Mesenchymal stem cell (in vitro differentiated cells and primary cell): ENCODE measurements around the gene SLC23A2.
"Not testable (repeated sequence)": the region's sequence is repeated elsewhere in the genome, so short reads cannot be mapped to it uniquely, and the experiment has no call there.

ENCODE experiments used
- DNase-seq: peaks from one replicate; pipeline ENCODE4 v3.0.0-alpha.2; 2013
- H2AFZ ChIP-seq: one replicate; pipeline ENCODE4 v1.6.1; 2013; ENCODE audit warnings: low read depth, mild to moderate bottlenecking, control low read depth, inconsistent platforms, low read length, moderate library complexity
- H2AK5ac ChIP-seq: 2 replicates; pipeline ENCODE4 v1.6.1; 2013; ENCODE audit warnings: low read length, moderate library complexity, mild to moderate bottlenecking, inconsistent platforms; ENCODE audit not compliant: severe bottlenecking
- H2BK120ac ChIP-seq: one replicate; pipeline ENCODE4 v1.6.1; 2013; ENCODE audit warnings: low read depth, mild to moderate bottlenecking, inconsistent platforms, low read length, moderate library complexity
- H2BK12ac ChIP-seq, 2 experiments: one replicate each; pipeline ENCODE4 v1.6.1; 2013; ENCODE audit warnings: inconsistent platforms in 2 of 2, low read length in 2 of 2, mild to moderate bottlenecking in 2 of 2, moderate library complexity in 2 of 2, control low read depth in 1 of 2
- H2BK15ac ChIP-seq: one replicate; pipeline ENCODE4 v1.6.1; 2013; ENCODE audit warnings: mild to moderate bottlenecking, low read depth, inconsistent platforms; ENCODE audit not compliant: poor library complexity, severe bottlenecking
- H2BK5ac ChIP-seq: 2 replicates; pipeline ENCODE4 v1.6.1; 2013; ENCODE audit warnings: low read depth, mild to moderate bottlenecking, low read length, control low read depth, inconsistent platforms; ENCODE audit not compliant: poor library complexity, severe bottlenecking
- H3K14ac ChIP-seq, 2 experiments: one replicate each; pipeline ENCODE4 v1.6.1; 2013; ENCODE audit warnings: inconsistent platforms in 2 of 2, low read length in 2 of 2, control low read depth in 1 of 2, mild to moderate bottlenecking in 1 of 2, moderate library complexity in 1 of 2
- H3K18ac ChIP-seq, 2 experiments: one replicate each; pipeline ENCODE4 v1.6.1; 2013; ENCODE audit warnings: inconsistent platforms in 2 of 2, low read length in 2 of 2, control low read depth in 1 of 2, low read depth in 1 of 2, mild to moderate bottlenecking in 1 of 2
- H3K23ac ChIP-seq, 2 experiments: one replicate each; pipeline ENCODE4 v1.6.1; 2013; ENCODE audit warnings: inconsistent platforms in 2 of 2, low read length in 2 of 2, mild to moderate bottlenecking in 2 of 2, moderate library complexity in 2 of 2, control low read depth in 1 of 2
- H3K27ac ChIP-seq: 2 replicates; pipeline ENCODE4 v1.5.1; 2013; ENCODE audit warnings: mild to moderate bottlenecking, moderate library complexity, low read length, control low read depth, inconsistent platforms; ENCODE audit not compliant: poor library complexity, severe bottlenecking
- H3K27me3 ChIP-seq, 2 experiments: 2 replicates each; pipeline versions ENCODE4 v1.6.1 to v1.7.0; 2013; ENCODE audit warnings: low read length in 2 of 2, mild to moderate bottlenecking in 2 of 2, moderate library complexity in 2 of 2, control low read depth in 1 of 2, inconsistent platforms in 1 of 2; ENCODE audit not compliant: control insufficient read depth in 1 of 2, insufficient read depth in 1 of 2
- H3K36me3 ChIP-seq, 2 experiments: 2 replicates each; pipeline versions ENCODE4 v1.6.1 to v1.7.0; 2013; ENCODE audit warnings: low read length in 2 of 2, control low read depth in 1 of 2, inconsistent platforms in 1 of 2, low read depth in 1 of 2, mild to moderate bottlenecking in 1 of 2; ENCODE audit not compliant: insufficient read depth in 2 of 2, control insufficient read depth in 1 of 2
- H3K4ac ChIP-seq, 2 experiments: one replicate each; pipeline ENCODE4 v1.6.1; 2013; ENCODE audit warnings: inconsistent platforms in 2 of 2, low read length in 2 of 2, mild to moderate bottlenecking in 2 of 2, moderate library complexity in 2 of 2, control low read depth in 1 of 2, low read depth in 1 of 2
- H3K4me1 ChIP-seq: 2 replicates; pipeline ENCODE4 v1.6.1; 2013; ENCODE audit warnings: low read depth, low read length, control low read depth; ENCODE audit not compliant: control insufficient read depth, insufficient read depth
- H3K4me2 ChIP-seq: 2 replicates; pipeline ENCODE4 v1.6.1; 2013; ENCODE audit warnings: low read length, mild to moderate bottlenecking, inconsistent platforms; ENCODE audit not compliant: poor library complexity, severe bottlenecking
- H3K4me3 ChIP-seq, 2 experiments: 2 replicates each; pipeline versions ENCODE4 v1.5.1 to v1.7.0; 2013; ENCODE audit warnings: low read length in 2 of 2, mild to moderate bottlenecking in 2 of 2, control low read depth in 1 of 2, low read depth in 1 of 2; ENCODE audit not compliant: insufficient read depth in 1 of 2
- H3K79me1 ChIP-seq: replicated peaks from 2 replicates; pipeline ENCODE4 v1.6.1; 2013; ENCODE audit warnings: mild to moderate bottlenecking, control low read depth, low read length, inconsistent platforms; ENCODE audit not compliant: poor library complexity, severe bottlenecking
- H3K9ac ChIP-seq: 2 replicates; pipeline ENCODE4 v1.7.0; 2013; ENCODE audit warnings: mild to moderate bottlenecking, low read length, moderate library complexity
- H3K9me3 ChIP-seq: 2 replicates; pipeline ENCODE4 v1.7.0; 2013; ENCODE audit warnings: mild to moderate bottlenecking, low read length; ENCODE audit not compliant: control insufficient read depth
- H4K8ac ChIP-seq: one replicate; pipeline ENCODE4 v1.6.1; 2013; ENCODE audit warnings: inconsistent platforms, mild to moderate bottlenecking, low read length, moderate library complexity
- H4K91ac ChIP-seq: one replicate; pipeline ENCODE4 v1.6.1; 2013; ENCODE audit warnings: mild to moderate bottlenecking, low read length, inconsistent platforms
- WGBS: methylation state at CpG from one replicate; pipeline ENCODE4 v1.1.7; 2013; ENCODE audit warnings: mixed read lengths; 5-methylcytosine and 5-hydroxymethylcytosine counted together

SLC23A2 gene

DNA sequence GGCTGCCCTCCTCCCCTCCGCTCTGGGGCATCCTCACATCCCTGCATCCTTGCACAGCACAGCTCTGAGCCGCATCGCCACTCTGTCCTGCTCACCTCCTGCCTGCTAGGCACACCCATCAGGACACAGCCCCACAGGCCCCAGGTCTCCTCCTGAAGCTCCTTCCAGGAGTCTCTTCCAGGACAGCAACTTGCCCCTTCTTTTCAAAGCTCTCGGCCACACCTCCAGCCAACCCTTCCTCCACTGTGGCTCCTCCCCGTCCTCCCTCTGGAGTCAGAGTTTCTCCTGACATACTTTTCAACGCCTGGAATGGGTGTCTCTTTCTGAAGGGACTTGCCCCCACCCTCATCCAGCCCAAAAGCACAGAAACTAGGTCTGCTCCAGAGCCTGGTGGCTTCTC, 77.3 kb downstream of the SLC23A2 start:
- H2AFZ ChIP-seq: no peak overlapping the region
- H3K9me3 ChIP-seq: no peaks in the 10 kb centered on the region
- peaks cover 28% of the 10 kb centered on the region for H3K79me1 ChIP-seq
- DNase-seq: no peak
- no peak overlapping the region for H2BK12ac ChIP-seq
- no peak overlapping the region for H3K4me2 ChIP-seq
- no peak overlapping the region for H2BK15ac ChIP-seq
- no peak overlapping the region for H3K27ac ChIP-seq
- no peak overlapping the region for H3K9ac ChIP-seq
- no peak overlapping the region for H3K23ac ChIP-seq
- H3K36me3 ChIP-seq: no peaks in the 10 kb centered on the region
- no peaks in the 10 kb centered on the region for H3K27me3 ChIP-seq
- no peak overlapping the region for H4K8ac ChIP-seq
- no peak overlapping the region for H2AK5ac ChIP-seq
- no peak overlapping the region for H3K4ac ChIP-seq
- no peak overlapping the region for H3K4me3 ChIP-seq
- H2BK120ac ChIP-seq: no peak overlapping the region
- peak overlapping the region in 1 of 2 experiments; percentile 18 for H3K14ac ChIP-seq
- H3K18ac ChIP-seq: no peak overlapping the region
- no peak overlapping the region for H4K91ac ChIP-seq
- peaks cover 11% of the 10 kb centered on the region for H3K4me1 ChIP-seq
- H2BK5ac ChIP-seq: no peak overlapping the region
- WGBS: 90% methylated on average over 6 of the region's 6 CpGs

- H3K4me2 ChIP-seq: no peak overlapping the region
- H3K27ac ChIP-seq: no peak overlapping the region
- H2AK5ac ChIP-seq: no peak overlapping the region
- H3K9ac ChIP-seq: no peak overlapping the region
- H3K9me3 ChIP-seq: no peaks in the 10 kb centered on the region
- H2AFZ ChIP-seq: no peak overlapping the region
- H4K8ac ChIP-seq: no peak overlapping the region
- no peak overlapping the region for H3K4me3 ChIP-seq
- no peak overlapping the region for H4K91ac ChIP-seq
- H3K4ac ChIP-seq: no peak overlapping the region
- no peak overlapping the region for H2BK120ac ChIP-seq
- no peak overlapping the region for H3K23ac ChIP-seq
- H3K27me3 ChIP-seq: no peaks in the 10 kb centered on the region
- H3K18ac ChIP-seq: no peak overlapping the region
- peaks cover 32% of the 10 kb centered on the region for H3K79me1 ChIP-seq
- no peaks in the 10 kb centered on the region for H3K36me3 ChIP-seq
- DNase-seq: no peak
- H2BK12ac ChIP-seq: no peak overlapping the region
- 93% methylated on average over 4 of the region's 4 CpGs for WGBS
- H3K4me1 ChIP-seq: peaks cover 15% of the 10 kb centered on the region
- H2BK5ac ChIP-seq: no peak overlapping the region
- no peak overlapping the region for H2BK15ac ChIP-seq
- no peak overlapping the region for H3K14ac ChIP-seq
Measured at GRCh38 chr20:4922186-4922585, 79.1 kb downstream of the SLC23A2 start.

DNA sequence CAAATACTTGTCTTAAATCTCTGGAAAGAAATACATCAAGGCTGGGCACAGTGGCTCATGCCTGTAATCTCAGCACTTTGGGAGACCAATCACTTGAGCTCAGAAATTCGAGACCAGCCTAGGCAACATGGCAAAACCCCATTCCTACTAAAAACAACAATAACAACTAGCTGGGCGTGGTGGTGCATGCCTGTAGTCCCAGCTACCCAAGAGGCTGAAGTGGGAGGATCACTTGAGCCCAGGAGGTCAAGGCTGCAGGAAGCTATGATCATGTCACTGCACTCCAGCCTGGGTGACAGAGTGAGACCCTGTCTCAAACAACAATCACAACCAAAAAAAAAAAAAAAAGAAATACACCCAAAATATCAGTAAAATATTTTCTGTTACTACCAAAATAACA, 80.0 kb downstream of the SLC23A2 start:
- not testable (repeated sequence) for H3K27ac ChIP-seq, H2BK120ac ChIP-seq, H2AFZ ChIP-seq, H3K4me2 ChIP-seq, H2BK15ac ChIP-seq, H3K4me3 ChIP-seq, H2AK5ac ChIP-seq, H4K8ac ChIP-seq, H3K27me3 ChIP-seq, DNase-seq, H3K23ac ChIP-seq, H3K36me3 ChIP-seq, H4K91ac ChIP-seq, H2BK12ac ChIP-seq, H3K14ac ChIP-seq, H3K18ac ChIP-seq, H3K4ac ChIP-seq, H3K9me3 ChIP-seq, H2BK5ac ChIP-seq, H3K9ac ChIP-seq
- Histone ChIP-seq H3K4me1 (peaks cover 18% of the 10 kb centered on the region), H3K79me1 (peaks cover 29% of the 10 kb centered on the region)
- 86% methylated on average over 2 of the region's 2 CpGs for WGBS

DNA sequence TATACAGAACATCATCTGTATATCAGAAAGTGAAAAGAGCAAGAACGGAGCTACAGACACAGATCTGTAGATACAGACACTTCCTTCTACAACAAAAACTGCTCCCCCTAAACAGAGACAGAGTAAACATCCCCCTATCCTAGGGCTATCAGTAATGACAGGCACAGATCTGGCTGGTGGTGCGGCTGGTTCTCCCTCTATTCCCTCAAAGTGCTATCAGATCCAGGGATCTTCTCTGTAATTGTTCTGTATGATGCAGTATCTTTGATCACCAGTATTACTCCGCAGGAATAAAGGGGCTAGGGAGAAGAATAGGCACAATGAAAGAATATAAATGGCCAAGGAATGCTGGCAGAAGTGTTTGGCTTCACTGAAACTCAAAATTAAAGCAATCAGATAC, 80.7 kb downstream of the SLC23A2 start:
- H3K27me3 ChIP-seq: no peaks in the 10 kb centered on the region
- H3K4me2 ChIP-seq: no peak overlapping the region
- H3K4me1 ChIP-seq: peaks cover 16% of the 10 kb centered on the region
- no peak overlapping the region for H2BK5ac ChIP-seq
- WGBS: 71% methylated on average over 3 of the region's 3 CpGs
- no peak overlapping the region for H2AK5ac ChIP-seq
- H3K27ac ChIP-seq: no peak overlapping the region
- H3K14ac ChIP-seq: no peak overlapping the region
- no peak overlapping the region for H2AFZ ChIP-seq
- no peak overlapping the region for H2BK12ac ChIP-seq
- no peak overlapping the region for H3K23ac ChIP-seq
- H2BK120ac ChIP-seq: no peak overlapping the region
- H3K4ac ChIP-seq: no peak overlapping the region
- H3K36me3 ChIP-seq: no peaks in the 10 kb centered on the region
- H4K8ac ChIP-seq: no peak overlapping the region
- H3K4me3 ChIP-seq: no peak overlapping the region
- no peaks in the 10 kb centered on the region for H3K9me3 ChIP-seq
- no peak overlapping the region for H2BK15ac ChIP-seq
- H3K18ac ChIP-seq: no peak overlapping the region
- no peak overlapping the region for H4K91ac ChIP-seq
- no peak overlapping the region for H3K9ac ChIP-seq
- peaks cover 31% of the 10 kb centered on the region for H3K79me1 ChIP-seq
- no peak for DNase-seq
